ENCODE data around the gene UPP1.

UPP1 gene

GRCh38 chr7:48154792-48155413 lies 65.8 kb downstream of the UPP1 start:
- TF ChIP-seq PPARA (CRISPR knock-in tag; IDR thresholded peaks at IDR 0.05; ENCODE audit: borderline replicate concordance) (no peak), ZFP30 (CRISPR knock-in tag; IDR thresholded peaks at IDR 0.05) (no peak), CREB5 (CRISPR knock-in tag; IDR thresholded peaks at IDR 0.05; ENCODE audit: low read depth) (no peak), TSHZ2 (CRISPR knock-in tag; IDR thresholded peaks at IDR 0.05) (no peak), ARNTL (CRISPR knock-in tag; IDR thresholded peaks at IDR 0.05; ENCODE audit: borderline replicate concordance, low read depth) (no peak), ZNF565 (CRISPR knock-in tag; conservative IDR thresholded peaks at IDR 0.05; ENCODE audit: low read depth) (no peak), ZC3H10 (CRISPR knock-in tag; IDR thresholded peaks at IDR 0.05) (no peak), ESRRG (CRISPR knock-in tag; IDR thresholded peaks at IDR 0.05) (no peak), CSRNP3 (CRISPR knock-in tag; IDR thresholded peaks at IDR 0.05) (no peak), GLIS3 (CRISPR knock-in tag; IDR thresholded peaks at IDR 0.05) (no peak), ZFP3 (CRISPR knock-in tag; IDR thresholded peaks at IDR 0.05) (no peak), POU6F1 (CRISPR knock-in tag; IDR thresholded peaks at IDR 0.05; ENCODE audit: borderline replicate concordance, low read depth) (no peak), ZNF70 (CRISPR knock-in tag; IDR thresholded peaks at IDR 0.05) (no peak), PATZ1 (CRISPR knock-in tag; IDR thresholded peaks at IDR 0.05; ENCODE audit: borderline replicate concordance) (no peak), CSDC2 (CRISPR knock-in tag; IDR thresholded peaks at IDR 0.05) (no peak)
- ATAC-seq = peak; percentile 98

Measured in SK-N-SH treated with all-trans-retinoic acid at 6 μM for 48 hours (cell line).